OCI-LY7 (cell line): ENCODE results near the gene GGACT.

ENCODE experiments used
- CTCF ChIP-seq: fragments of 200-600 bp; sonication (generic); conservative IDR thresholded peaks from 2 replicates; pipeline ENCODE4 v1.5.1; 2014; ENCODE audit warnings: mild to moderate bottlenecking, antibody characterized with exemption, low read length, moderate library complexity, mixed read lengths
- EZH2phosphoT487 ChIP-seq: fragments of 200-600 bp; sonication (generic); IDR thresholded peaks from 2 replicates; pipeline ENCODE4 v1.6.1; 2018; ENCODE audit warnings: low read depth, borderline replicate concordance, mild to moderate bottlenecking, mixed run types, antibody characterized with exemption, low read length, moderate library complexity, mixed read lengths

GRCh38 chr13:100573121-100573520, 15.5 kb downstream of the GGACT start:
- TF ChIP-seq CTCF (peak; percentile 76), EZH2phosphoT487 (no peak)
